B cell (primary cell): ENCODE results near the gene HCN2. TPM values are rescaled to one million over a fixed set of nuclear protein-coding genes. Genes with fewer than 3 reads are reported as not detected.

Source experiments
- ATAC-seq: fragments of 200-7000 bp; cut with Tn5 transposase; one replicate; pipeline ENCODE4 v1.10.0; 2021; ENCODE audit warnings: low read depth, mild to moderate bottlenecking, moderate number of reproducible peaks, moderate library complexity
- CTCF ChIA-PET: fragments of 350-600 bp; sonication (Branson Sonifier 250); formaldehyde crosslinking; loops from one replicate; lab custom pipeline; 2021; ENCODE audit warnings: antibody characterized with exemption, inconsistent platforms; lab: Charles Lee
- POLR2A ChIA-PET: fragments of 350-600 bp; sonication (Branson Sonifier 250); formaldehyde crosslinking; loops from one replicate; lab custom pipeline; 2021; ENCODE audit warnings: antibody characterized with exemption; lab: Charles Lee
- DNase-seq: peaks from one replicate; pipeline ENCODE4 v3.0.0; 2013
- H2AFZ ChIP-seq: 2 replicates; pipeline ENCODE4 v1.6.1; 2012; ENCODE audit warnings: mild to moderate bottlenecking, low read depth, low read length; ENCODE audit not compliant: insufficient read depth, poor library complexity, severe bottlenecking
- H3K27ac ChIP-seq, 2 donors: 1 replicate in 1 of 2; 2 replicates in 1 of 2; pipeline ENCODE4 v1.5.1; 2012 to 2013; ENCODE audit warnings: low read length in 2 of 2, mild to moderate bottlenecking in 2 of 2, moderate library complexity in 1 of 2
- H3K27me3 ChIP-seq, 4 experiments: fragments of 200-600 bp in 1 of 4; sonication (generic) in 1 of 4; replicated peaks in 1 of 4; 1 replicate in 2 of 4; 2 replicates in 2 of 4; pipeline versions ENCODE4 v1.6.1 to v1.7.0; 2013 to 2016; ENCODE audit warnings: low read length in 3 of 4, mild to moderate bottlenecking in 2 of 4, mixed read lengths in 1 of 4, moderate library complexity in 1 of 4; ENCODE audit not compliant: insufficient read depth in 4 of 4, control insufficient read depth in 3 of 4; ENCODE audit errors: control extremely low read depth in 1 of 4
- H3K36me3 ChIP-seq, 2 experiments: replicated peaks in 1 of 2; 1 replicate in 1 of 2; 2 replicates in 1 of 2; pipeline versions ENCODE4 v1.6.1 to v1.7.1; 2013; ENCODE audit warnings: low read length in 1 of 2; ENCODE audit not compliant: insufficient read depth in 2 of 2, control insufficient read depth in 1 of 2; ENCODE audit errors: control extremely low read depth in 1 of 2, extremely low read depth in 1 of 2
- H3K4me1 ChIP-seq, 2 donors: fragments of 200-600 bp in 1 of 2; sonication (generic) in 1 of 2; 1 replicate in 1 of 2; 2 replicates in 1 of 2; pipeline versions ENCODE4 v1.5.1 to v1.6.1; 2013 to 2017; ENCODE audit warnings: low read length in 2 of 2; ENCODE audit not compliant: control insufficient read depth in 2 of 2, insufficient read depth in 2 of 2
- H3K4me2 ChIP-seq: replicated peaks from 2 replicates; pipeline ENCODE3; 2012; ENCODE audit warnings: mild to moderate bottlenecking, low read depth, low read length; ENCODE audit not compliant: poor library complexity, severe bottlenecking
- H3K4me3 ChIP-seq, 5 experiments: fragments of 200-600 bp in 1 of 5; sonication (generic) in 1 of 5; 1 replicate in 3 of 5; 2 replicates in 2 of 5; pipeline versions ENCODE4 v1.5.1 to v1.7.0; 2011 to 2016; ENCODE audit warnings: low read length in 4 of 5, mild to moderate bottlenecking in 4 of 5, low read depth in 2 of 5, control low read depth in 1 of 5, moderate library complexity in 1 of 5; ENCODE audit not compliant: insufficient read depth in 1 of 5; ENCODE audit errors: control extremely low read depth in 1 of 5, extremely low read depth in 1 of 5
- H3K79me2 ChIP-seq: fragments of 200-600 bp; sonication (generic); one replicate; pipeline ENCODE4 v1.6.0; 2016; ENCODE audit warnings: low read length; ENCODE audit not compliant: control insufficient read depth, insufficient read depth
- H3K9ac ChIP-seq: fragments of 200-600 bp; sonication (generic); 2 replicates; pipeline ENCODE4 v1.6.1; 2017; ENCODE audit warnings: mild to moderate bottlenecking, low read length, moderate library complexity
- H3K9me3 ChIP-seq, 3 donors: one replicate each; pipeline versions ENCODE4 v1.6.1 to v1.7.1; 2013; ENCODE audit warnings: low read length in 2 of 3; ENCODE audit not compliant: control insufficient read depth in 2 of 3, insufficient read depth in 1 of 3; ENCODE audit errors: control extremely low read depth in 1 of 3
- H4K20me1 ChIP-seq: 2 replicates; pipeline ENCODE4 v1.6.0; 2012; ENCODE audit warnings: mild to moderate bottlenecking, low read length; ENCODE audit not compliant: insufficient read depth, control insufficient read depth, poor library complexity, severe bottlenecking
- H3K27ac Mint-ChIP-seq: one replicate; pipeline ENCODE4 v1.8.0; 2021; ENCODE audit warnings: mixed read lengths
- H3K27me3 Mint-ChIP-seq: one replicate; pipeline ENCODE4 v1.8.0; 2021; ENCODE audit warnings: mixed read lengths
- H3K4me1 Mint-ChIP-seq: one replicate; pipeline ENCODE4 v1.8.0; 2021; ENCODE audit warnings: mixed read lengths
- H3K4me3 Mint-ChIP-seq: one replicate; pipeline ENCODE4 v1.8.0; 2021; ENCODE audit warnings: mixed read lengths
- H3K9me3 Mint-ChIP-seq: one replicate; pipeline ENCODE4 v1.8.0; 2022; ENCODE audit warnings: mixed read lengths; ENCODE audit not compliant: insufficient read depth
- EZH2 ChIP-seq: IDR thresholded peaks from 2 replicates; pipeline ENCODE4 v1.6.1; 2012; ENCODE audit warnings: borderline replicate concordance, low read depth, mild to moderate bottlenecking, moderate library complexity, low read length; ENCODE audit not compliant: insufficient read depth, poor library complexity, severe bottlenecking
- WGBS: methylation state at CpG from one replicate; pipeline ENCODE4 v1.1.5; 2013; ENCODE audit warnings: missing lambda C conversion rate; ENCODE audit not compliant: insufficient coverage; 5-methylcytosine and 5-hydroxymethylcytosine counted together
- intact Hi-C: fragments of 100-400 bp; cut with micrococcal nuclease; formaldehyde crosslinking; loops from one replicate; pipeline ENCODE4 v1.10.0; 2022
- polyA plus RNA-seq: library from polyadenylated mRNA; depleted of rRNA; stranded (reverse); fragments of >200 nt; gene quantifications from 2 replicates; pipeline ENCODE4 v1.2.3, GENCODE V29; 2012
- total RNA-seq, 2 donors: library from RNA; stranded (reverse); fragments of 120-200 nt in 1 of 2; gene quantifications; 1 replicate in 1 of 2; 2 replicates in 1 of 2; pipeline versions ENCODE4 v1.2.3 to v1.2.4, GENCODE V29; 2013 to 2022
- TF ChIP-seq, protein P1 (sequence below): fragments of 200-600 bp; IDR thresholded peaks from one replicate; pipeline ENCODE4 v1.8.0; 2022; ENCODE audit warnings: antibody characterized with exemption, mild to moderate bottlenecking

The HCN2 gene
- total and polyA plus RNA-seq, 2 donors (not counting 1 experiment from before 2014, with no cell fraction given) = 0.27 to 0.57 TPM

DNA sequence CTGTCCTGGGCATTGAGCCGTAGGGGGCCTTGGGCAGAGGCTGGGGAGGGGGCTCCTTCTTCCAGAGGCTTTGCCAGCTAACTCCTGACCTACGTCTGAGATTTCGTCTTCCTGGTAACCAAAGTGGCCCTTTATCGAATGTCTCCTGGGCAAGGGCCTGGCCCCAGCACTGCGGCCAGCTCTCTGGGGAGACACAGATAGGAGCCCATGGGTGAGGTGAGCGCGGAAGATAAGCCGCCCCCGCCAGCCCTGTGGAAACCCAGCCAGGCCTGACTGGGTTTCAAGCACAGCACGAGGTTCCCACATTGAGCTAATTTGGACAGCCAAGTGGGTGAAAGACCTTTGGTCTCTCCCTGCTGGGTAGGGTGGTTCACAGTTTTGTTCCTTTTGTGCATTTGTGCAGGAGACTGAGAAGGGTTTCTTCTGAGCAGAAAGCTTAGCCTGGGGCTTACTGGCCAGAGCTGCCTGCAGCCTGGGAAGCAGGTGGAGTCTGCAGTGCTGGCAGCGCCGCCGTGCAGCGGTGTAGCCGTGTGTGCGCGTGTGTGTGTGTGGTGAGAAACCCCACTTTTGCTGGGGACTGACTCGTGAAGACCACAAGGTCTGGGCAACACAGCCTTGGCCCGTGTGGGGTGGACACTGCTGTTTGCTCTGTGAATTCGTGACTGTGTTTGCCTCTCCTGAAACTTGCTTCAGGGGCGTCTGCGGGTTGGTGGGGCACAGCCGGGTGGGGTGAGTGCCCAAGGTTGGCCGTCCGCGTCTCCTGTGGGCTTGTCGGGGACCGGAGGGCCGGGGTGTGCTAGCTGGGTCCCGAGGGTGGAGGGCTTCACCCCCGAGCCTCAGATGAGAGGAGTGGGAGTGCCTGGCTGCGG lies 14.8 kb upstream of the HCN2 start:
- Histone ChIP-seq H3K27me3 (no peaks in the 10 kb centered on the region), H3K79me2 (peaks cover 71% of the 10 kb centered on the region), H4K20me1 (peaks cover 69% of the 10 kb centered on the region), H3K9ac (no peak overlapping the region), H3K9me3 (no peaks in the 10 kb centered on the region), H3K4me1 (peaks cover 19 to 33% of the 10 kb centered on the region in 2 donors), H3K4me3 (peak overlapping the region in 1 of 5 experiments; percentile 5), H3K27ac (no peak overlapping the region), H3K36me3 (peaks cover 0 to 6% of the 10 kb centered on the region in 2 experiments), H2AFZ (no peak overlapping the region), H3K4me2 (peak overlapping the region; percentile 60)
- no peaks in the 10 kb centered on the region for H3K9me3 Mint-ChIP-seq
- TF ChIP-seq, protein P1, sequence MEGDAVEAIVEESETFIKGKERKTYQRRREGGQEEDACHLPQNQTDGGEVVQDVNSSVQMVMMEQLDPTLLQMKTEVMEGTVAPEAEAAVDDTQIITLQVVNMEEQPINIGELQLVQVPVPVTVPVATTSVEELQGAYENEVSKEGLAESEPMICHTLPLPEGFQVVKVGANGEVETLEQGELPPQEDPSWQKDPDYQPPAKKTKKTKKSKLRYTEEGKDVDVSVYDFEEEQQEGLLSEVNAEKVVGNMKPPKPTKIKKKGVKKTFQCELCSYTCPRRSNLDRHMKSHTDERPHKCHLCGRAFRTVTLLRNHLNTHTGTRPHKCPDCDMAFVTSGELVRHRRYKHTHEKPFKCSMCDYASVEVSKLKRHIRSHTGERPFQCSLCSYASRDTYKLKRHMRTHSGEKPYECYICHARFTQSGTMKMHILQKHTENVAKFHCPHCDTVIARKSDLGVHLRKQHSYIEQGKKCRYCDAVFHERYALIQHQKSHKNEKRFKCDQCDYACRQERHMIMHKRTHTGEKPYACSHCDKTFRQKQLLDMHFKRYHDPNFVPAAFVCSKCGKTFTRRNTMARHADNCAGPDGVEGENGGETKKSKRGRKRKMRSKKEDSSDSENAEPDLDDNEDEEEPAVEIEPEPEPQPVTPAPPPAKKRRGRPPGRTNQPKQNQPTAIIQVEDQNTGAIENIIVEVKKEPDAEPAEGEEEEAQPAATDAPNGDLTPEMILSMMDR = no peak
- TF ChIP-seq EZH2 = no peak
- peak; percentile 33 for DNase-seq
- intact Hi-C loops = loop anchor here (5.0 kb wide), 1 partner anchor 832 kb away; the partner anchor contains the start of gene DAZAP1
- ATAC-seq = no peak
- H3K27me3 Mint-ChIP-seq = no peaks in the 10 kb centered on the region
- ChIA-PET POLR2A (interaction anchor here (0.6 kb wide), 1 partner anchor 45 kb away, joined by 3 read pairs; no protein-coding TSS in a partner anchor), CTCF (interaction anchor here (1.1 to 2.7 kb wide), 2 partner anchors 9 to 159 kb away, joined by 3 to 12 read pairs; no protein-coding TSS in a partner anchor)
- peak overlapping the region; percentile 78 for H3K4me3 Mint-ChIP-seq
- peaks cover 33% of the 10 kb centered on the region for H3K4me1 Mint-ChIP-seq
- H3K27ac Mint-ChIP-seq = peak overlapping the region; percentile 50
- WGBS = 57% methylated on average over 28 of the region's 32 CpGs
